ENCODE results near the gene GARNL3. TPM values are rescaled to one million over a fixed set of nuclear protein-coding genes. Genes with fewer than 3 reads are reported as not detected.

GARNL3 gene
- total RNA-seq, 4 donors from 2014 or later, result 4.7 to 29.3 (median 11.3) TPM

DNA sequence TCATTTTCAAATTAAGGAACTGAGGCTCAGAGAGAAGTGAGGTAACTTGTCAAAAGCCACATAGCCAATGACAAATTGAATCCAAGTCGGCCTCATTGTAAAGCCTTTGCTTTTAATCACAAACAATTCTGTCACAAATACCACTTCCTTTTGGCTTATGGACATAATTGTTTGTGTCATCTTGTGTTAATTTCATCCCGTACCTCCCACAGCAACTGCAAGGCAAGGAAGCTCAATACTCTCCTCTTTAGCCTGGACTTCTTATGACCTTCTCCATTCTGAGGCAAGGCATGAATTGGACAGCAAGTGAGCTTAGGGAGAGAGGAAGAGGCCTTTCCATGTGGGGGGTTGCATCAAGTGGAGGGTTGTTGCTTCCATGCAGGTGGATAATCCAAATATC is 70.2 kb downstream of the GARNL3 start:
- TF ChIP-seq, protein P1, sequence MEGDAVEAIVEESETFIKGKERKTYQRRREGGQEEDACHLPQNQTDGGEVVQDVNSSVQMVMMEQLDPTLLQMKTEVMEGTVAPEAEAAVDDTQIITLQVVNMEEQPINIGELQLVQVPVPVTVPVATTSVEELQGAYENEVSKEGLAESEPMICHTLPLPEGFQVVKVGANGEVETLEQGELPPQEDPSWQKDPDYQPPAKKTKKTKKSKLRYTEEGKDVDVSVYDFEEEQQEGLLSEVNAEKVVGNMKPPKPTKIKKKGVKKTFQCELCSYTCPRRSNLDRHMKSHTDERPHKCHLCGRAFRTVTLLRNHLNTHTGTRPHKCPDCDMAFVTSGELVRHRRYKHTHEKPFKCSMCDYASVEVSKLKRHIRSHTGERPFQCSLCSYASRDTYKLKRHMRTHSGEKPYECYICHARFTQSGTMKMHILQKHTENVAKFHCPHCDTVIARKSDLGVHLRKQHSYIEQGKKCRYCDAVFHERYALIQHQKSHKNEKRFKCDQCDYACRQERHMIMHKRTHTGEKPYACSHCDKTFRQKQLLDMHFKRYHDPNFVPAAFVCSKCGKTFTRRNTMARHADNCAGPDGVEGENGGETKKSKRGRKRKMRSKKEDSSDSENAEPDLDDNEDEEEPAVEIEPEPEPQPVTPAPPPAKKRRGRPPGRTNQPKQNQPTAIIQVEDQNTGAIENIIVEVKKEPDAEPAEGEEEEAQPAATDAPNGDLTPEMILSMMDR (IDR thresholded peaks at IDR 0.05), result no peak
- TF ChIP-seq POLR2A (IDR thresholded peaks at IDR 0.05) (no peak), POLR2AphosphoS5 (IDR thresholded peaks at IDR 0.05) (no peak), EP300 (IDR thresholded peaks at IDR 0.05) (no peak)
- no peak for ATAC-seq
- Histone ChIP-seq H3K4me3 (no peak overlapping the region), H3K4me1 (peaks cover 11 to 54% (median 24%) of the 10 kb centered on the region in 3 donors), H3K9me3 (no peaks in the 10 kb centered on the region), H3K27me3 (no peaks in the 10 kb centered on the region), H3K27ac (peak overlapping the region in 1 of 4 donors; percentile 63), H3K36me3 (peaks cover 0 to 28% of the 10 kb centered on the region in 2 donors)
- 67 to 79% methylated on average over 1 to 2 of the region's 2 CpGs for WGBS, 2 donors (ENCODE audit: low coverage in 1 of 2)

DNA sequence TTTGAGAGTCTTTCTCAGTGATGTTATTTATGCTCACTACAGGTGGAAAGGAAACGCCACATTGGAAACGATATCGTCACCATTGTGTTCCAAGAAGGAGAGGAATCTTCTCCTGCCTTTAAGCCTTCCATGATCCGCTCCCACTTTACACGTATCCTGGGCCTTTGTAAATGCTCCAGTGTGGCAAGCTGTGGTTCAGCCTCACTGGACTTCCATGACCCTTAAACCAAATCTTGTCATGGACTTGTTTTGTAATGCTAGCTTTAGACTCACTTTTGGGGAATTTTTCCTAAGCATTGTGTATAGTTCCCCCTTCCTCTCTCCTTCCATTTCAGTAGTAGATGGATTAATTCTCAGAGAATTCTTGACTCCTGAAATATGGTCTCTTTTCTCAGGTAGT is 71.5 kb downstream of the GARNL3 start:
- Histone ChIP-seq H3K36me3 (peaks cover 0 to 40% of the 10 kb centered on the region in 2 donors), H3K27ac (peak overlapping the region; percentile 60 to 79 (median 60)), H3K4me1 (peaks cover 11 to 62% (median 29%) of the 10 kb centered on the region in 3 donors), H3K4me3 (no peak overlapping the region), H3K9me3 (no peaks in the 10 kb centered on the region), H3K27me3 (no peaks in the 10 kb centered on the region)
- 79 to 89% methylated on average over 5 of the region's 5 CpGs for WGBS, 2 donors (ENCODE audit: low coverage in 1 of 2)
- ATAC-seq, result no peak
- TF ChIP-seq, protein P1 (IDR thresholded peaks at IDR 0.05), result no peak
- TF ChIP-seq EP300 (IDR thresholded peaks at IDR 0.05), result no peak
- TF ChIP-seq POLR2A (IDR thresholded peaks at IDR 0.05), result no peak
- no peak for TF ChIP-seq POLR2AphosphoS5 (IDR thresholded peaks at IDR 0.05)

DNA sequence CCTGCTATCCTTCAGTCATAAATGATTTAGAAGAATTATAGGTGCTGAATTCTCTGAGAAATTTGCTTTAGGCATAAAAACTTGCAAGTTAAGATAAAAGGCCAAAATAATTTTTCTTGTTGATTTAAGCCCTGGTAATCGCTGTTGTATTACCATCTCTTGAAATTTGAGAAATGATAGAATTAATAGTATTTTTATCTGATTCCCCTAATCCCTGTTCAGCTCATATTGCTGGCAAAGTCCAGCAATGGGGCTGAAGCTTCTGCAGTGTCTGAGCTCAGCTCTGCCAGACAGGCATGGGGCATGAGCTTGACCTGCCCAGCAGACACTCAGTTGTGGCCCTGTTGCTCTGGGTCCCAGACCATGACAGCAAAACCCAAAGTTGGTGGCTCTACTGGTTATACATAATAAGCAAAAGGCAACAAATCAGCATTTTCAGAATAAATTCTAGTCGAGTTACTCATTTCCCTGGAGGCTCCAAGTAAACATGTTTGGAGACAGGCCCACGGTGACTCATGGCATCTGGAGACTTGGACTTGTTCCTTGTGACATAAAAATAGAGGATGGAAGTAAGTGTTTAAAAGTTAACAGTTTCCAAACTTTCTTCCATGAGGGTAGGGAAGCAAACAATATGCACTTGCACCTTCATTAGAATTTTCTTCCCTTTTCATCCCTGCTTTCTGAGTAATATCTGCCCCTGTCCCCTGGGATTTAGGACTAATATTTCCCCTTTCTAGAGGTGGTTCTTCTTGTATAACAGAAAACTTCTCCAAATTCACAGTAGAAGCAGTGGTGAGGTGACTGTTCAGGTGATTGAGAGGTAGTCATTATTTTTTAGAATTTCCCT is 72.2 kb downstream of the GARNL3 start:
- 16 to 21% methylated on average over 3 of the region's 3 CpGs for WGBS, 2 donors (ENCODE audit: low coverage in 1 of 2)
- peak overlapping the region; percentile 60 to 79 (median 60) for H3K27ac ChIP-seq
- peak; percentile 88 for TF ChIP-seq POLR2AphosphoS5 (IDR thresholded peaks at IDR 0.05)
- TF ChIP-seq, protein P1 (IDR thresholded peaks at IDR 0.05), result no peak
- no peak for TF ChIP-seq EP300 (IDR thresholded peaks at IDR 0.05)
- no peak overlapping the region for H3K4me3 ChIP-seq
- no peaks in the 10 kb centered on the region for H3K9me3 ChIP-seq
- H3K27me3 ChIP-seq, result no peaks in the 10 kb centered on the region
- peaks cover 0 to 46% of the 10 kb centered on the region in 2 donors for H3K36me3 ChIP-seq
- peaks cover 11 to 68% (median 29%) of the 10 kb centered on the region in 3 donors for H3K4me1 ChIP-seq
- ATAC-seq, result peak; percentile 87

DNA sequence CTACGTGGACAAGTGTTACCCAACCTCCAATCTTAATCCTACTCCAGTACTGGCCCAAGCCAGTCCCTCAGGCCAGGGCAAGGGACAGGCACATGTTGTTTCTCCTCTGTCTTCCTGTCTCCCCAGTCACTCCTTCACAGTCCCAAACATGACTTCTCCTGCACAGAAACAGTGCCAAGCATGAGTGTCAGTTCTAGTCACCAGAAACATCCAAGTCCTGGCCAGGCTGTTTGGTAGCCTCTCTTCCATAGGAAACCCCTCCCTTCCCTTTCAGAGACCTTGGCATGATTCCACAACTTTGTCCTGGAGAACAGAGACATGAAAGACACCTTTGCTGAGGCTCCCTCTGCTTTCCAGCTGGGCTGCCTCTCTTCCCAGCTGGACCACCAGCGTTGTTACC is 76.1 kb downstream of the GARNL3 start:
- peaks cover 0 to 62% of the 10 kb centered on the region in 2 donors for H3K36me3 ChIP-seq
- peak overlapping the region in 3 of 4 donors; percentile 5 to 48 (median 29) for H3K27ac ChIP-seq
- no peaks in the 10 kb centered on the region for H3K27me3 ChIP-seq
- no peak for TF ChIP-seq POLR2AphosphoS5 (IDR thresholded peaks at IDR 0.05)
- TF ChIP-seq EP300 (IDR thresholded peaks at IDR 0.05), result no peak
- TF ChIP-seq POLR2A (IDR thresholded peaks at IDR 0.05), result no peak
- TF ChIP-seq, protein P1 (IDR thresholded peaks at IDR 0.05), result no peak
- ATAC-seq, result peak; percentile 16
- H3K9me3 ChIP-seq, result no peaks in the 10 kb centered on the region
- no peak overlapping the region for H3K4me3 ChIP-seq
- peaks cover 11 to 44% (median 21%) of the 10 kb centered on the region in 3 donors for H3K4me1 ChIP-seq
- 67 to 80% methylated on average over 1 of the region's 2 CpGs for WGBS, 2 donors (ENCODE audit: low coverage in 1 of 2)

Measured in gastroesophageal sphincter (tissue), 4 donors.